Measurements from ENCODE around the gene DDI1. TPM values are rescaled to one million over a fixed set of nuclear protein-coding genes. Genes with fewer than 3 reads are reported as not detected.

DDI1 gene
- not detected for total RNA-seq

DNA sequence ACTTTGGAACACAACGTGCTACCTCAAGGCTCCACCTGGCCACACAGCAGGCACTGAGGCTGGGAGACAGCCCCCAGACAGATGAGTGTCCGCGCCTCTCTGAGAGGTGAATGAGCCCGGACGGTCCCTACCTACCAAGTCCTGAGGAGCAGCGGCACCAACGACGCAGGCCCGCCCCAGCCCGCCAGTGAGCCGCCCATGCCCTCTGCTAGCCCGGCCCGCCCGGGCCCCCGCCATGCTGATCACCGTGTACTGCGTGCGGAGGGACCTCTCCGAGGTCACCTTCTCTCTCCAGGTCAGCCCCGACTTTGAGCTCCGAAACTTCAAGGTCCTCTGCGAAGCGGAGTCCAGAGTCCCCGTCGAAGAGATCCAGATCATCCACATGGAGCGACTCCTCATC lies at the start of gene DDI1:
Gene DDI1, plus strand, starts transcription at position 53 of the 400 bp plus-strand sequence. Its CDS starts 183 bp downstream, at position 236.
- no peaks in the 10 kb centered on the region for H3K36me3 Mint-ChIP-seq (ENCODE audit: low read depth)

DNA sequence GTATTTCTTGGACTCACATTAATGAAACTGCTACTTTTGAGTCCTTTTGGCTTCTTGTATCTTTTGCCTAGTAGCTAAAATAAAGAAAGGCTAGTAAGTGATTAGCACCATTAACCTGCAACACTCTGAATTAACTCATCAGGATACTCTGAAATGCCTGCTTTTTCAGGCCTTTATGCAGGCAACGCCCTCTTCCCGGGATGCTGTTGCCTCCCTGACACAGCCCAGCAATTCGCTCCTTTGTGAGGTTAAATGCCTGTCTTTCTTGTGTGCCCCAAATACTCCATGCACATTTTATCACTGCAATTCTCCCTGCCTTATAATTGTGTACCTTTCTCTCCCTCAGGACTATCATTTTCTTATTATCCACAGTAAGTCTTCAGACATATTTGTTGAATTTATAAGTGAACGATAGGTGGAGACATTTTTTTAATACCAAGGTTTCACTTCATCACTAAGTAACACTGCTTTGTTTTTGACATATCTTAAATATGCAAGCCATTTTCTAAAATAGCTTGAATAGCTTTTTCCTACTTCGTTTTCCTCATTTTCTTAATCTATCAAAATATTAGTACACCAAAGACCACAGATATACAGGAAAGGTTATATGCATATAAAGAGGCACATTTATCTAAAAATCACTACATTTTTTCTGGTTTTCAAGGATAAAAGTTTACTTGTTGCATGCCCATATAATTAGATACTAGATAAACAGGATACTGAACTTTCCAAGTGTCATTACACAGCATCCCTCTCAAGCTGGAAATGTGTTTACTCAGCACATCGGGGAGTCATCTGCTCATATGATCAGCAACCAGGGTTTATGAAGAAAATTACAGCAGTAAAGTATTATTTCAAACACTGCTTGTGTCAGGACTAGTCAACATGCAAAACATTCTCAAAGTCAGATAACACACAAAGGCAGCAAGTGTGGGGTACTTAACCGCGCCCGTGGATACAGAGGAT lies 48.5 kb upstream of the DDI1 start:
- Mint-ChIP-seq H3K27me3 (ENCODE audit: low read depth) (no peaks in the 10 kb centered on the region), H3K4me1 (ENCODE audit: low read depth) (no peaks in the 10 kb centered on the region), H3K9me3 (ENCODE audit: insufficient read depth) (no peaks in the 10 kb centered on the region), H3K27ac (no peak overlapping the region), H3K4me3 (no peak overlapping the region), H3K36me3 (ENCODE audit: low read depth) (no peaks in the 10 kb centered on the region)
- ChIA-PET POLR2A (no interaction called here), CTCF (no interaction called here)
- DNase-seq (no peak), ATAC-seq (no peak)

More for the DNA sequence above, at the start of gene DDI1:
- no peaks in the 10 kb centered on the region for H3K9me3 Mint-ChIP-seq (ENCODE audit: insufficient read depth)
- H3K27me3 Mint-ChIP-seq (ENCODE audit: low read depth) = no peaks in the 10 kb centered on the region
- no peaks in the 10 kb centered on the region for H3K4me1 Mint-ChIP-seq (ENCODE audit: low read depth)
- POLR2A ChIA-PET = no interaction called here
- DNase-seq (no peak), ATAC-seq (no peak)
- no peak within 1 kb of the TSS for H3K4me3 Mint-ChIP-seq
- no peak within 1 kb of the TSS for H3K27ac Mint-ChIP-seq
- CTCF ChIA-PET = no interaction called here

DNA sequence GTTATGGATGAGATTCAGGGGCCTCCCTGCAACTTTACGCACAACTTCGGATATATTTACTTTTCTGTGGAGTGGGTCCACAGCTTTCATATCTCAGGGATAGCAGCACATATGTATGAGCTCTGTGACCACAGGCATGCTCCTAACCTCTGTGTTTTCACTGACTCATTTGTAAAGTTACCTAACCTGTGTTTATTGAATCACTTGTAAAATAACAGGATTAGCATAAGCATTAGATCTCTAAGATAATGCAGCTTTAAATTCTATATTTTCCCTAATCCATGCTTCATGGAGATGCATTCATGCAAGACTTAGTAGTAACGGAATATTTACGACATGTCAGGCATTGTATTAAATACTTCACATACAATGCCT lies 47.9 kb upstream of the DDI1 start:
- no peaks in the 10 kb centered on the region for H3K9me3 Mint-ChIP-seq (ENCODE audit: insufficient read depth)
- H3K27me3 Mint-ChIP-seq (ENCODE audit: low read depth) = no peaks in the 10 kb centered on the region
- ChIA-PET POLR2A (no interaction called here), CTCF (no interaction called here)
- no peak for ATAC-seq
- H3K4me1 Mint-ChIP-seq (ENCODE audit: low read depth) = no peaks in the 10 kb centered on the region
- no peak for DNase-seq
- no peak overlapping the region for H3K4me3 Mint-ChIP-seq
- no peak overlapping the region for H3K27ac Mint-ChIP-seq
- H3K36me3 Mint-ChIP-seq (ENCODE audit: low read depth) = no peaks in the 10 kb centered on the region

DNA sequence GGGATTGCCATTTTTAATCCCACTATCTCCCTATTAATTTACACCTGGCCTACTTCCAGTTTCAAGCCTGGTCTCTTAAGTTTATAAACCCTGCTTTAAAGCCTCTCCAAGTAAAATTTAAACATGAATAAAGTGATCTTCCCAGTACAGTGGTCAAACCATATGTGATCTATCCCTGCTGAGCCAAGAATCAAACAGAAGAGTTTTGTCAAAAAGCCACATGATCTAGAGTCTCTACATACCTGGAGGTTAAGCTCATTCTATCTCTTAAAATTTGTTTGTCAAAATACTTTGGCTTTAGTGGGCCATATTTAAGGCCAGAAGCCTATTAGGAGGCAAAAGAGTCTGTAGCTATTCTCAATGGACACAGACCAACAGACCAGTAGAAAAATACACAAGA lies 42.9 kb upstream of the DDI1 start:
- DNase-seq (no peak), ATAC-seq (no peak)
- Mint-ChIP-seq H3K27me3 (ENCODE audit: low read depth) (no peaks in the 10 kb centered on the region), H3K9me3 (ENCODE audit: insufficient read depth) (no peaks in the 10 kb centered on the region), H3K4me3 (no peak overlapping the region), H3K36me3 (ENCODE audit: low read depth) (no peaks in the 10 kb centered on the region), H3K27ac (no peak overlapping the region), H3K4me1 (ENCODE audit: low read depth) (no peaks in the 10 kb centered on the region)
- CTCF ChIA-PET = no interaction called here
- POLR2A ChIA-PET = no interaction called here

DNA sequence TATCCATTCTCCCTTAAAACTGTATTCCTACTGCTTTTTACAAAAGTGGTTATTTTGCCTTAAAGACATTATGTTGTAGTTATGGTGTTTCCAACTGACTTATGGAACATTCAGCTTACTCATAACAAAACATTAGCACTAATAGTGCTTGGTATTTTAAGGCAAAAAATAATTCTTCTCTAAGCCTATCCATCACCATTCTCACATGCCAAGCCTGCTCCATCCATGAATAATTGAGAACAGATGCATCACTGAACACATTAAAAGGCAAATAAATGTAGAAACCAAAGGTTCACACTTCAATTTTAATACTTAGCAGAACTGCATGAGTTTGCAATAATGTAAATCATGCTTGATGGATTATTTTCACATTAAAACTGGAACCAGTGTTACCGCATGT lies 42.3 kb upstream of the DDI1 start:
- ChIA-PET CTCF (no interaction called here), POLR2A (no interaction called here)
- ATAC-seq = no peak
- Mint-ChIP-seq H3K27me3 (ENCODE audit: low read depth) (no peaks in the 10 kb centered on the region), H3K4me1 (ENCODE audit: low read depth) (no peaks in the 10 kb centered on the region), H3K36me3 (ENCODE audit: low read depth) (no peaks in the 10 kb centered on the region), H3K4me3 (no peak overlapping the region), H3K27ac (no peak overlapping the region), H3K9me3 (ENCODE audit: insufficient read depth) (no peaks in the 10 kb centered on the region)
- no peak for DNase-seq

DNA sequence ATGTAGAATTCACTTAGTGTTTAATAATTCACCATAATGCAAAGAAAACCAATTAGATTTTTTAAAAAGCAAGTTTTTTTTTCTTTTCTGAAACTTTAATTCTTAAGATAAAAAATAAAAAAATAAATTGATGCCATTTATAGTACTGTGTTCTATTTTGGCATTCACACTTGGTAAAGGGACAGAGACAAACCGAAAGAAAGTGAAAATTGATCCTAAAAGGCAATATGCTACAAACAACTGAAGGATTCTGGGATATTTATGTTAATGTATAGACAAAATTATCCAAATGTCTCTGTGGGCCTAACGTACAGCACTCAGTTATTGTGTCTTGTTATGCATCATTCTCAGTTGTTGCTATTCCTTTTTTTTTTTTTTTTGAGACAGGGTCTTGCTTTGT lies 41.9 kb upstream of the DDI1 start:
- Mint-ChIP-seq H3K27me3 (ENCODE audit: low read depth) (no peaks in the 10 kb centered on the region), H3K4me1 (ENCODE audit: low read depth) (no peaks in the 10 kb centered on the region), H3K4me3 (no peak overlapping the region), H3K36me3 (ENCODE audit: low read depth) (no peaks in the 10 kb centered on the region), H3K9me3 (ENCODE audit: insufficient read depth) (no peaks in the 10 kb centered on the region), H3K27ac (no peak overlapping the region)
- CTCF ChIA-PET = no interaction called here
- DNase-seq (no peak), ATAC-seq (no peak)
- POLR2A ChIA-PET = no interaction called here

DNA sequence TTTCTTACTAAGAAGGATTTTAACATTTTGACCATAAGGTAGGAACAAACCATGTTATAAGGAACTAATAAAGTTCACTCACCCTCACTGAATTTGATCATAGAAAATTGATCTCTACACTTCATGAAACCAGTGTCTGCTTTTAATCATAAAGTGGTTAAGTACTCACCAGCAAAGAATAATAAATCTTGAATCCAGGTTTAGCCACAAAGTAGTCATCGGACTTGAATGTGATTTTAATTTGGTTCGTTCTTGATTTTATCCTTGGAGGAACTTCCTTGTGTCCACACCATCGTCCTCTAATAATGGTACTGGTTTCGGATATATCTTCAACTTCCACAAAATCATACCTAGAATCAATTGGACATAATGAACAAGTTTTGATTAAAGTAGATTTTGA lies 40.5 kb upstream of the DDI1 start:
- no peaks in the 10 kb centered on the region for H3K27me3 Mint-ChIP-seq (ENCODE audit: low read depth)
- no peak for ATAC-seq
- CTCF ChIA-PET = no interaction called here
- DNase-seq = no peak
- no peaks in the 10 kb centered on the region for H3K9me3 Mint-ChIP-seq (ENCODE audit: insufficient read depth)
- H3K36me3 Mint-ChIP-seq (ENCODE audit: low read depth) = no peaks in the 10 kb centered on the region
- H3K4me3 Mint-ChIP-seq = no peak overlapping the region
- POLR2A ChIA-PET = no interaction called here
- no peak overlapping the region for H3K27ac Mint-ChIP-seq
- no peaks in the 10 kb centered on the region for H3K4me1 Mint-ChIP-seq (ENCODE audit: low read depth)

DNA sequence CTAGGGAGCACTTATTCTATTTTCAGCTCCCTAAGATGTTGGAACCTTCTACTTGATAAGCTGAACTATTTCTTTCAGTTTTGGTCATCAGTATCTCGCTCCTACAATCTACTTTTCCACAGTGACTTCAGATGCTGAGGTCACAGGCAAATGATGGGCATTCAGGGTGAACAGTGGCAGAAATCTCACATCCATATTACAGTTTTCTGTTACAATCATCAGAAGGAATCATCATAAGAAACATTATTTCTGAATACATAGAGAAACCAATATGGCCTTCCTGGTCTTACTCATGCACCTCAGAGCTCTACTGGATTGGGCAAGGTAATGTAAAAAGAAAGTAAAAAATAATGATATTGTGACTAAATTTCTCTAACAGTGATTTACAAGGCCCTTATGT lies 39.4 kb upstream of the DDI1 start:
- H3K9me3 Mint-ChIP-seq (ENCODE audit: insufficient read depth) = no peaks in the 10 kb centered on the region
- H3K4me1 Mint-ChIP-seq (ENCODE audit: low read depth) = no peaks in the 10 kb centered on the region
- H3K27ac Mint-ChIP-seq = no peak overlapping the region
- H3K36me3 Mint-ChIP-seq (ENCODE audit: low read depth) = no peaks in the 10 kb centered on the region
- ATAC-seq = no peak
- H3K27me3 Mint-ChIP-seq (ENCODE audit: low read depth) = no peaks in the 10 kb centered on the region
- ChIA-PET POLR2A (no interaction called here), CTCF (no interaction called here)
- no peak overlapping the region for H3K4me3 Mint-ChIP-seq
- no peak for DNase-seq

DNA sequence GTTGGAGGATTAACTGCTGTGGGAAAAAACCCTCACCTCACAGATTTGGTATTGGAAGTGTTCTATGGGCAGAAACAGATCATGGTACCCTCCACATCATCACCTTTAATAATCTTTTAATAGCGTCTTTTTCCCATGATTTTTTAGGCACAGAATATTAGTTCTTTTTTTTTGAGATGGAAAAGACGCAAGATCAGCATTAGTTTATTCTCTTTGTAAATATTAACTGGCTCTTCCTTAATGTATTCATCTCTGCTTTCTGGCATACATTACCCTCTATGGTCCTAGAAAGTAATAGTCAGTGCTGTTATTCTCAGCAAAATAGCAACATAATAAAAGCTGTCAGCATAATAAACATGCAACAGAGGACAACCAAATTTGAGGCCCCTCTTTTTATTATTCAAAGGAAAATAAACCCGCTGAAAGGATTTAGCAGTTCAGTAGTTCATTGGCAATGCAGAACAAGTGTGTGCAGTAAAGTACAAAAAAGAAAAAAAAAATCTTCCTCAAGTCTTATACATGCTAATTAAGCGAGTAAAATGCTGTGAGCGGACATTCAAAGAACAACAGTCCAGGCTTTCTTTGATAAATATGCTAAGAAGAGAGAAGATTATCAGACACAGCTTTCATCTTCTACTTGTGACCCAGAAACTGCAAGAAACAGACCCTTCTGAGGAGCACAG lies 37.5 kb upstream of the DDI1 start:
- H3K4me3 Mint-ChIP-seq = no peak overlapping the region
- H3K36me3 Mint-ChIP-seq (ENCODE audit: low read depth) = no peaks in the 10 kb centered on the region
- POLR2A ChIA-PET = no interaction called here
- DNase-seq (no peak), ATAC-seq (no peak)
- no peaks in the 10 kb centered on the region for H3K4me1 Mint-ChIP-seq (ENCODE audit: low read depth)
- CTCF ChIA-PET = no interaction called here
- H3K27me3 Mint-ChIP-seq (ENCODE audit: low read depth) = no peaks in the 10 kb centered on the region
- no peak overlapping the region for H3K27ac Mint-ChIP-seq
- H3K9me3 Mint-ChIP-seq (ENCODE audit: insufficient read depth) = no peaks in the 10 kb centered on the region

DNA sequence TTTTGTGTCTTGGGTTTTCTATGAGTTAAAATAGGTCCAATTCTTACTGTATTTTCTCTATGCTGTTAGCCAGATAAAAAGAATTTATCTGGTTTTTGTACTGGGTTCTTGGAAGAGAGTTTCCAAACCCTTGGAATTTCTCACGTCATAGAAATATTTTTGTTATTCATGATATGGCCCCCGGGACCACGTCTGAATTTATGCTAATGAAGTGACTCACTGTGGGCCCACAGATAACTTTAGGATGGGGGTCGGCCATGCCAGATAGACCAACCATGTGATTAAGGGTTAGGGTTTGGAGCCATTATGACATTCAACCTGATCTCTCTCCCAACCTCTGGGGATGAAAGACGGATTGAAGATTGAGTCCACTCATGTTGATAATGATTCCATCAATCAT lies 35.6 kb upstream of the DDI1 start:
- no peaks in the 10 kb centered on the region for H3K27me3 Mint-ChIP-seq (ENCODE audit: low read depth)
- no peak for DNase-seq
- POLR2A ChIA-PET = no interaction called here
- no peak for ATAC-seq
- no peak overlapping the region for H3K4me3 Mint-ChIP-seq
- no peaks in the 10 kb centered on the region for H3K9me3 Mint-ChIP-seq (ENCODE audit: insufficient read depth)
- H3K36me3 Mint-ChIP-seq (ENCODE audit: low read depth) = no peaks in the 10 kb centered on the region
- no peak overlapping the region for H3K27ac Mint-ChIP-seq
- CTCF ChIA-PET = no interaction called here
- H3K4me1 Mint-ChIP-seq (ENCODE audit: low read depth) = no peaks in the 10 kb centered on the region

DNA sequence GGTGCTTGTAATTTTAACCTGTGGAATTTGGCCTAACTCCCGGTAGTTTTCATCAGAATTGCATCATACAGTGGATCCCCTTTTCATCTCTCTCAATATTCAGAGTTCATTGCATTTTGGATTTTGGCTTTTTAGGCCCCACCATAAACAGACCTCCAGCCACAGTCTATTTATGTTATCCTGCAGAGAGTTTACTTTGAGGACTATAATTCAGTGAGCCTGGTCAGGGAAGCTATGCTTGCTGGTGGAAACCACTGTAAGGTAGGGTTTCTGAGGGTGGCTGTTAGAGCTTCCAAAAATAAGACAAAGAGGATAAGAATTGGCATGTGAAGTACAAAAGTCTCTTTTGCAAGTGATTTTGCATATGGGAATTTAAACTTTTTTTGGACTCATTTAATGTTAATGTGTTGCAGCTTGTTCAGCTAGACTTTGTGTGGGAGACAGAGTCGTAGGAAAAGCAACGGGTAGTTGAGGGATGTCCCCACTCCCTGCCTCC lies 34.8 kb upstream of the DDI1 start:
- no peaks in the 10 kb centered on the region for H3K36me3 Mint-ChIP-seq (ENCODE audit: low read depth)

DNA sequence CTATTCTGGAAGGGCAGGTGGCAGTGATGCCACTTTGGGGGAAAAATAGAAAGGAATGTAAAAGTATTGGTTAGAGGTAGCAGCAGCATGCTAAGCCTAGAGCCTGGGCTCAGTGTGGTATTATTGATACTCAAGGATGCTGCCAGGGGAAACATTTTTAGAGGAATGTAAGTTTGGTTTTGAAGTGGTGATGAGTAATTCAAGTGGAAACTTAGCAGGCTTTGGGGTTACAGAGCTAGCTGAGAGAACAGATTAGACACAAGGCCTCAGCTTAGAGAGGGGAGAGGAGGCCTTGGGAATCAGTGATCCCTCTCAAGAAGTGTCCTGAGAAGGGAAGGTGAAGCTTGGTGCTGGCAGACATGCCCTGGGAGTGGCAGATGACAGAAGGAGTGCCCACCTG lies 32.9 kb upstream of the DDI1 start:
- H3K9me3 Mint-ChIP-seq (ENCODE audit: insufficient read depth) = no peaks in the 10 kb centered on the region
- ATAC-seq = no peak
- CTCF ChIA-PET = no interaction called here
- no peaks in the 10 kb centered on the region for H3K36me3 Mint-ChIP-seq (ENCODE audit: low read depth)
- DNase-seq = no peak
- no peak overlapping the region for H3K4me3 Mint-ChIP-seq
- no peaks in the 10 kb centered on the region for H3K27me3 Mint-ChIP-seq (ENCODE audit: low read depth)
- H3K27ac Mint-ChIP-seq = no peak overlapping the region
- POLR2A ChIA-PET = no interaction called here
- no peaks in the 10 kb centered on the region for H3K4me1 Mint-ChIP-seq (ENCODE audit: low read depth)

More for the DNA sequence above, 34.8 kb upstream of the DDI1 start:
- DNase-seq (no peak), ATAC-seq (no peak)
- no peaks in the 10 kb centered on the region for H3K27me3 Mint-ChIP-seq (ENCODE audit: low read depth)
- no peak overlapping the region for H3K4me3 Mint-ChIP-seq
- no peaks in the 10 kb centered on the region for H3K9me3 Mint-ChIP-seq (ENCODE audit: insufficient read depth)
- no peaks in the 10 kb centered on the region for H3K4me1 Mint-ChIP-seq (ENCODE audit: low read depth)
- ChIA-PET CTCF (no interaction called here), POLR2A (no interaction called here)
- no peak overlapping the region for H3K27ac Mint-ChIP-seq
